HUES64 (cell line): Measurements from ENCODE around the gene APBA2.
"Not testable (repeated sequence)": the region's sequence is repeated elsewhere in the genome, so short reads cannot be mapped to it uniquely, and the experiment has no call there.

Source experiments
- H3K27ac ChIP-seq: 2 replicates; pipeline ENCODE4 v1.7.0; 2013; ENCODE audit warnings: low read depth, low read length, inconsistent platforms
- H3K27me3 ChIP-seq: 2 replicates; pipeline ENCODE4 v1.6.1; 2013; ENCODE audit warnings: mild to moderate bottlenecking, low read length; ENCODE audit not compliant: insufficient read depth
- H3K36me3 ChIP-seq: 2 replicates; pipeline ENCODE4 v1.6.1; 2013; ENCODE audit warnings: mild to moderate bottlenecking, low read length; ENCODE audit not compliant: insufficient read depth
- H3K4me1 ChIP-seq: 2 replicates; pipeline ENCODE4 v1.6.1; 2013; ENCODE audit warnings: mild to moderate bottlenecking, low read length, moderate library complexity; ENCODE audit not compliant: insufficient read depth
- H3K4me3 ChIP-seq: 2 replicates; pipeline ENCODE4 v1.5.1; 2013; ENCODE audit warnings: mild to moderate bottlenecking, low read length, moderate library complexity
- H3K9ac ChIP-seq: 2 replicates; pipeline ENCODE4 v1.6.1; 2013; ENCODE audit warnings: mild to moderate bottlenecking, low read depth, low read length
- H3K9me3 ChIP-seq: 2 replicates; pipeline ENCODE4 v1.6.1; 2013; ENCODE audit warnings: low read depth, low read length; ENCODE audit not compliant: insufficient read depth
- WGBS: fragments of 150-250, 120-280 bp; methylation state at CpG from one replicate; pipeline ENCODE4 v1.1.7; 2013; ENCODE audit warnings: missing lambda C conversion rate; 5-methylcytosine and 5-hydroxymethylcytosine counted together

The APBA2 gene

GRCh38 chr15:28861031-28861534 lies 24.7 kb upstream of the APBA2 start:
- no peak overlapping the region for H3K4me3 ChIP-seq
- H3K36me3 ChIP-seq, result no peaks in the 10 kb centered on the region
- no peak overlapping the region for H3K9ac ChIP-seq
- H3K27me3 ChIP-seq, result no peaks in the 10 kb centered on the region
- H3K9me3 ChIP-seq, result no peaks in the 10 kb centered on the region
- 94% methylated on average over 16 of the region's 16 CpGs for WGBS
- no peak overlapping the region for H3K27ac ChIP-seq
- H3K4me1 ChIP-seq, result no peaks in the 10 kb centered on the region

- H3K9me3 ChIP-seq, H3K9ac ChIP-seq, H3K27me3 ChIP-seq, H3K4me3 ChIP-seq, H3K36me3 ChIP-seq, H3K4me1 ChIP-seq, H3K27ac ChIP-seq: not testable (repeated sequence)
- WGBS, result 94% methylated on average over 11 of the region's 11 CpGs
These were observed 24.0 kb upstream of the APBA2 start for GRCh38 chr15:28861589-28862293.

GRCh38 chr15:28868744-28869345 lies 16.9 kb upstream of the APBA2 start:
- Histone ChIP-seq H3K9me3 (no peaks in the 10 kb centered on the region), H3K36me3 (no peaks in the 10 kb centered on the region), H3K4me3 (no peak overlapping the region), H3K9ac (no peak overlapping the region), H3K27ac (no peak overlapping the region), H3K27me3 (no peaks in the 10 kb centered on the region), H3K4me1 (no peaks in the 10 kb centered on the region)
- WGBS, result 95% methylated on average over 9 of the region's 9 CpGs

GRCh38 chr15:28871168-28871567 lies 14.6 kb upstream of the APBA2 start:
- no peaks in the 10 kb centered on the region for H3K36me3 ChIP-seq
- 88% methylated on average over 3 of the region's 3 CpGs for WGBS

GRCh38 chr15:28873006-28873405 lies 12.8 kb upstream of the APBA2 start:
- no peak overlapping the region for H3K4me3 ChIP-seq
- no peak overlapping the region for H3K27ac ChIP-seq
- no peak overlapping the region for H3K9ac ChIP-seq
- H3K36me3 ChIP-seq, result no peaks in the 10 kb centered on the region
- H3K27me3 ChIP-seq, result peaks cover 7% of the 10 kb centered on the region; the same call in 1 of the 2 replicates
- peaks cover 15% of the 10 kb centered on the region; the same call in 1 of the 2 replicates for H3K4me1 ChIP-seq
- no peaks in the 10 kb centered on the region for H3K9me3 ChIP-seq
- 95% methylated on average over 5 of the region's 5 CpGs for WGBS

More at GRCh38 chr15:28871168-28871567, 14.6 kb upstream of the APBA2 start:
- 0 out of 2 replicates have a peak, but pooled peaks cover 4% of the 10 kb centered on the region for H3K27me3 ChIP-seq
- H3K9ac ChIP-seq, result no peak overlapping the region
- H3K9me3 ChIP-seq, result no peaks in the 10 kb centered on the region
- no peak overlapping the region for H3K27ac ChIP-seq
- H3K4me1 ChIP-seq, result peaks cover 10% of the 10 kb centered on the region; the same call in 1 of the 2 replicates
- H3K4me3 ChIP-seq, result no peak overlapping the region

- Histone ChIP-seq H3K4me3 (no peak overlapping the region), H3K9ac (no peak overlapping the region), H3K4me1 (peaks cover 15% of the 10 kb centered on the region; the same call in 1 of the 2 replicates), H3K9me3 (no peaks in the 10 kb centered on the region), H3K27me3 (peaks cover 13% of the 10 kb centered on the region; the same call in 1 of the 2 replicates), H3K27ac (no peak overlapping the region), H3K36me3 (no peaks in the 10 kb centered on the region)
- WGBS, result 87% methylated on average over 10 of the region's 10 CpGs
These were observed 12.1 kb upstream of the APBA2 start for GRCh38 chr15:28873585-28874190.

GRCh38 chr15:28875461-28876000 lies 10.2 kb upstream of the APBA2 start:
- Histone ChIP-seq H3K9ac (no peak overlapping the region), H3K9me3 (no peaks in the 10 kb centered on the region), H3K27me3 (peaks cover 13% of the 10 kb centered on the region; the same call in 1 of the 2 replicates), H3K4me1 (peaks cover 15% of the 10 kb centered on the region; the same call in 1 of the 2 replicates), H3K36me3 (no peaks in the 10 kb centered on the region), H3K27ac (peak overlapping the region; percentile 61; the same call in 1 of the 2 replicates), H3K4me3 (no peak overlapping the region)
- WGBS, result 44% methylated on average over 4 of the region's 4 CpGs

GRCh38 chr15:28876131-28876844 lies 9.5 kb upstream of the APBA2 start:
- 8% methylated on average over 14 of the region's 14 CpGs for WGBS
- peaks cover 15% of the 10 kb centered on the region; the same call in 1 of the 2 replicates for H3K4me1 ChIP-seq
- no peak overlapping the region for H3K4me3 ChIP-seq
- peak overlapping the region; percentile 61; the same call in 1 of the 2 replicates for H3K27ac ChIP-seq
- no peak overlapping the region for H3K9ac ChIP-seq
- H3K27me3 ChIP-seq, result peaks cover 13% of the 10 kb centered on the region; the same call in 1 of the 2 replicates
- H3K36me3 ChIP-seq, result no peaks in the 10 kb centered on the region
- H3K9me3 ChIP-seq, result no peaks in the 10 kb centered on the region

- Histone ChIP-seq H3K9ac (no peak overlapping the region), H3K27me3 (peaks cover 13% of the 10 kb centered on the region; the same call in 1 of the 2 replicates), H3K4me1 (peaks cover 15% of the 10 kb centered on the region; the same call in 1 of the 2 replicates), H3K27ac (no peak overlapping the region), H3K9me3 (no peaks in the 10 kb centered on the region), H3K36me3 (no peaks in the 10 kb centered on the region), H3K4me3 (no peak overlapping the region)
- 71% methylated on average over 8 of the region's 8 CpGs for WGBS
These were observed 9.0 kb upstream of the APBA2 start for GRCh38 chr15:28876845-28877185.

GRCh38 chr15:28878209-28878608 lies 7.6 kb upstream of the APBA2 start:
- peaks cover 13% of the 10 kb centered on the region; the same call in 1 of the 2 replicates for H3K27me3 ChIP-seq
- no peak overlapping the region for H3K9ac ChIP-seq
- no peaks in the 10 kb centered on the region for H3K36me3 ChIP-seq
- H3K9me3 ChIP-seq, result no peaks in the 10 kb centered on the region
- WGBS, result 91% methylated on average over 15 of the region's 15 CpGs
- peaks cover 15% of the 10 kb centered on the region; the same call in 1 of the 2 replicates for H3K4me1 ChIP-seq
- H3K4me3 ChIP-seq, result no peak overlapping the region
- H3K27ac ChIP-seq, result no peak overlapping the region
